Keratinocyte (primary cell): ENCODE measurements around the gene RGS9BP. TPM values are rescaled to one million over a fixed set of nuclear protein-coding genes. Genes with fewer than 3 reads are reported as not detected.
"Not testable (repeated sequence)": the region's sequence is repeated elsewhere in the genome, so short reads cannot be mapped to it uniquely, and the experiment has no call there.

ENCODE experiments used
- DNase-seq: peaks from one replicate; pipeline ENCODE4 v3.0.0-alpha.2; 2011; ENCODE audit warnings: low read depth, missing footprints, low spot score
- FAIRE-seq: peaks from 2 replicates; lab custom pipeline; 2011; peaks lifted over from hg19 to GRCh38; lab: Jason Lieb, UNC
- H2AFZ ChIP-seq: 2 replicates; pipeline ENCODE4 v1.6.0; 2012; ENCODE audit warnings: low read length, control low read depth, inconsistent platforms; ENCODE audit not compliant: control insufficient read depth
- H3K27ac ChIP-seq: 2 replicates; pipeline ENCODE4 v1.5.1; 2011; ENCODE audit warnings: low read length; ENCODE audit not compliant: control insufficient read depth, insufficient read depth
- H3K27me3 ChIP-seq: 3 replicates; pipeline ENCODE4 v1.6.0; 2011; ENCODE audit warnings: low read length; ENCODE audit not compliant: control insufficient read depth, insufficient read depth; ENCODE audit errors: extremely low read depth
- H3K36me3 ChIP-seq, 2 experiments: 2 replicates in 1 of 2; 3 replicates in 1 of 2; pipeline ENCODE4 v1.5.1; 2011; ENCODE audit warnings: low read length in 2 of 2, mild to moderate bottlenecking in 1 of 2; ENCODE audit not compliant: control insufficient read depth in 2 of 2, insufficient read depth in 2 of 2; ENCODE audit errors: extremely low read depth in 1 of 2
- H3K4me1 ChIP-seq: 3 replicates; pipeline ENCODE4 v1.5.1; 2011; ENCODE audit warnings: low read length; ENCODE audit not compliant: control insufficient read depth, insufficient read depth; ENCODE audit errors: extremely low read depth
- H3K4me2 ChIP-seq: 3 replicates; pipeline ENCODE4 v1.6.0; 2011; ENCODE audit warnings: low read depth, low read length; ENCODE audit not compliant: control insufficient read depth, insufficient read depth; ENCODE audit errors: extremely low read depth
- H3K4me3 ChIP-seq, 3 experiments: fragments of 200-600 bp in 1 of 3; sonication (generic) in 1 of 3; 2 replicates in 2 of 3; 3 replicates in 1 of 3; pipeline ENCODE4 v1.5.1; 2011 to 2016; ENCODE audit warnings: low read length in 3 of 3, mild to moderate bottlenecking in 3 of 3, control low read depth in 2 of 3, inconsistent platforms in 1 of 3, low read depth in 1 of 3, mixed read lengths in 1 of 3, mixed run types in 1 of 3, moderate library complexity in 1 of 3; ENCODE audit not compliant: control insufficient read depth in 2 of 3, insufficient read depth in 2 of 3; ENCODE audit errors: extremely low read depth in 1 of 3
- H3K79me2 ChIP-seq: 2 replicates; pipeline ENCODE4 v1.6.0; 2012; ENCODE audit warnings: low read length; ENCODE audit not compliant: control insufficient read depth, insufficient read depth
- H3K9ac ChIP-seq: 3 replicates; pipeline ENCODE4 v1.6.0; 2011; ENCODE audit warnings: low read length; ENCODE audit not compliant: control insufficient read depth, insufficient read depth; ENCODE audit errors: extremely low read depth
- H3K9me1 ChIP-seq: 3 replicates; pipeline ENCODE4 v1.6.0; 2011; ENCODE audit warnings: low read length; ENCODE audit not compliant: control insufficient read depth, insufficient read depth; ENCODE audit errors: extremely low read depth
- H3K9me3 ChIP-seq: 2 replicates; pipeline ENCODE4 v1.5.1; 2012; ENCODE audit warnings: low read depth, low read length; ENCODE audit not compliant: control insufficient read depth
- H4K20me1 ChIP-seq: 3 replicates; pipeline ENCODE4 v1.6.0; 2011; ENCODE audit warnings: low read length; ENCODE audit not compliant: control insufficient read depth, insufficient read depth; ENCODE audit errors: extremely low read depth
- EZH2 ChIP-seq: IDR thresholded peaks from one replicate; pipeline ENCODE4 v1.6.1; 2012; ENCODE audit warnings: inconsistent platforms, mild to moderate bottlenecking, low read length, moderate library complexity
- dilution Hi-C: fragments of 300-500 bp; cut with MboI; formaldehyde crosslinking; loops from one replicate; pipeline ENCODE4 v1.7.0; 2020; ENCODE audit warnings: low sequenced_read_pairs; ENCODE audit not compliant: extremely low pct_ligation_motif_present
- polyA plus RNA-seq, 5 experiments: library from polyadenylated mRNA; depleted of rRNA in 3 of 5; stranded (reverse) in 3 of 5; stranded (forward) in 1 of 5; unstranded in 1 of 5; fragments of >200 nt; gene quantifications; 1 replicate in 1 of 5; 2 replicates in 3 of 5; 3 replicates in 1 of 5; pipeline versions ENCODE4 v1.2.1 to v1.2.3, GENCODE V29; 2011 to 2012; ENCODE audit warnings: missing spikeins in 2 of 5, low read depth in 1 of 5, low replicate concordance in 1 of 5
- TF ChIP-seq, protein P1 (sequence below), 3 experiments: IDR thresholded peaks in 1 of 3; conservative IDR thresholded peaks in 1 of 3; optimal IDR thresholded peaks in 1 of 3; 2 replicates in 2 of 3; 3 replicates in 1 of 3; pipeline versions ENCODE3 to v1.5.1; 2011; ENCODE audit warnings: low read length in 3 of 3, mild to moderate bottlenecking in 3 of 3, moderate library complexity in 2 of 3, control low read depth in 1 of 3, inconsistent platforms in 1 of 3; ENCODE audit not compliant: insufficient read depth in 2 of 3; ENCODE audit errors: extremely low read depth in 1 of 3

RGS9BP gene
- polyA plus RNA-seq, 1 donor (not counting 4 experiments of a cell fraction or from before 2014, with no cell fraction given): 0.01 TPM

DNA sequence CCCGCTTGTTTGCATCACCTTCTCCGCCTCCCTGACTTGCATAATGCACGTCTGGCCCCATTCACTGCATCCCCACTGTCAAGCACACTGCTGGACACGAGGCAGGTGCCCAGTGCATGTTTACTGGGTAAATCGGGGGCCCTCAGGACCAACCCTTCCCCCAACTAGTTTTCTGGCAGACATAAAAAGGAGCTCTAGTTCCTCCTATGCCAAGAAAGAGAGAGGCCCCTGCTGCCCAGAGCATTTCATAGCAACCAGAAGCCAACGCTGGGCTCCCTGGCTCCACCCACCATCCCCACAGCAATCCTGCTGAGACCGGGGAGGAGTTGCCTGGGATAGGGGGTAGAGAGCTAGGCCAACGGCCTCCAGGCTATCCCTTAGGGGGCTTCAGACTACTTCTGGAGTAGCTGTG is 23.9 kb upstream of the RGS9BP start:
- no peak overlapping the region for H2AFZ ChIP-seq
- H3K27me3 ChIP-seq: no peaks in the 10 kb centered on the region
- no peak overlapping the region for H3K9ac ChIP-seq
- no peak for DNase-seq
- dilution Hi-C loops: no loop called here
- H3K9me3 ChIP-seq: no peaks in the 10 kb centered on the region
- peaks cover 19 to 22% of the 10 kb centered on the region in 2 experiments for H3K36me3 ChIP-seq
- no peak overlapping the region for H3K4me2 ChIP-seq
- FAIRE-seq: no peak
- no peak overlapping the region for H3K27ac ChIP-seq
- no peak for TF ChIP-seq EZH2
- TF ChIP-seq, protein P1, sequence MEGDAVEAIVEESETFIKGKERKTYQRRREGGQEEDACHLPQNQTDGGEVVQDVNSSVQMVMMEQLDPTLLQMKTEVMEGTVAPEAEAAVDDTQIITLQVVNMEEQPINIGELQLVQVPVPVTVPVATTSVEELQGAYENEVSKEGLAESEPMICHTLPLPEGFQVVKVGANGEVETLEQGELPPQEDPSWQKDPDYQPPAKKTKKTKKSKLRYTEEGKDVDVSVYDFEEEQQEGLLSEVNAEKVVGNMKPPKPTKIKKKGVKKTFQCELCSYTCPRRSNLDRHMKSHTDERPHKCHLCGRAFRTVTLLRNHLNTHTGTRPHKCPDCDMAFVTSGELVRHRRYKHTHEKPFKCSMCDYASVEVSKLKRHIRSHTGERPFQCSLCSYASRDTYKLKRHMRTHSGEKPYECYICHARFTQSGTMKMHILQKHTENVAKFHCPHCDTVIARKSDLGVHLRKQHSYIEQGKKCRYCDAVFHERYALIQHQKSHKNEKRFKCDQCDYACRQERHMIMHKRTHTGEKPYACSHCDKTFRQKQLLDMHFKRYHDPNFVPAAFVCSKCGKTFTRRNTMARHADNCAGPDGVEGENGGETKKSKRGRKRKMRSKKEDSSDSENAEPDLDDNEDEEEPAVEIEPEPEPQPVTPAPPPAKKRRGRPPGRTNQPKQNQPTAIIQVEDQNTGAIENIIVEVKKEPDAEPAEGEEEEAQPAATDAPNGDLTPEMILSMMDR (optimal IDR thresholded peaks at IDR 0.05 in 1 of 3, IDR thresholded peaks at IDR 0.05 in 1 of 3, conservative IDR thresholded peaks at IDR 0.05 in 1 of 3; ENCODE audit: extremely low read depth in 1 of 3, insufficient read depth in 2 of 3, low read length in 3 of 3): no peak
- peaks cover 10% of the 10 kb centered on the region for H3K79me2 ChIP-seq
- no peaks in the 10 kb centered on the region for H3K4me1 ChIP-seq
- H3K4me3 ChIP-seq: no peak overlapping the region
- H4K20me1 ChIP-seq: no peaks in the 10 kb centered on the region
- no peaks in the 10 kb centered on the region for H3K9me1 ChIP-seq

DNA sequence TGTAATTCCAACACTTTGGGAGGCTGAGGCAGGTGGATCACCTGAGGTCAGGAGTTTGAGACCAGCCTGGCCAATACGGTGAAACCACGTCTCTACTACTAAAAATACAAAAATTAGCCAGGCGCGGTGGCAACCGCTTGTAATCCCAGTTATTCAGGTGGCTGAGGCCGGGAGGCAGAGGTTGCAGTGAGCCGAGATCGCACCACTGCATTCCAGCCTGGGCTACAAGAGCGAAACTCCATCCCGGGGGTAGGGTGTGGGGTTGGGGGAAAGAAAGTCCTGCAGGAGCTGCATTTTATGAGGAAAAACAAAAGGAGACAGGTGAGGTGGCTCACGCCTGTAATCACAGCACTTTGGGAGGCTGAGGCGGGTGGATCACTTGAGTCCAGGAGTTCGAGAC is 23.3 kb upstream of the RGS9BP start:
- H3K4me2 ChIP-seq, H3K4me3 ChIP-seq, H2AFZ ChIP-seq, FAIRE-seq, DNase-seq, H3K4me1 ChIP-seq, H3K9ac ChIP-seq, H3K9me3 ChIP-seq, H3K27ac ChIP-seq, H3K9me1 ChIP-seq, H4K20me1 ChIP-seq, H3K27me3 ChIP-seq, dilution Hi-C loops: not testable (repeated sequence)
- peaks cover 10% of the 10 kb centered on the region for H3K79me2 ChIP-seq
- H3K36me3 ChIP-seq: peaks cover 18% of the 10 kb centered on the region in 2 experiments
